Measurements from ENCODE around the gene ANAPC5. TPM values are rescaled to one million over a fixed set of nuclear protein-coding genes. Genes with fewer than 3 reads are reported as not detected.

ANAPC5 gene
- total RNA-seq, 4 donors from 2014 or later: 79.7 to 243 (median 107) TPM

GRCh38 chr12:121294151-121294889, 57.9 kb downstream of the ANAPC5 start:
- H3K9me3 ChIP-seq: no peaks in the 10 kb centered on the region
- TF ChIP-seq, protein P1, sequence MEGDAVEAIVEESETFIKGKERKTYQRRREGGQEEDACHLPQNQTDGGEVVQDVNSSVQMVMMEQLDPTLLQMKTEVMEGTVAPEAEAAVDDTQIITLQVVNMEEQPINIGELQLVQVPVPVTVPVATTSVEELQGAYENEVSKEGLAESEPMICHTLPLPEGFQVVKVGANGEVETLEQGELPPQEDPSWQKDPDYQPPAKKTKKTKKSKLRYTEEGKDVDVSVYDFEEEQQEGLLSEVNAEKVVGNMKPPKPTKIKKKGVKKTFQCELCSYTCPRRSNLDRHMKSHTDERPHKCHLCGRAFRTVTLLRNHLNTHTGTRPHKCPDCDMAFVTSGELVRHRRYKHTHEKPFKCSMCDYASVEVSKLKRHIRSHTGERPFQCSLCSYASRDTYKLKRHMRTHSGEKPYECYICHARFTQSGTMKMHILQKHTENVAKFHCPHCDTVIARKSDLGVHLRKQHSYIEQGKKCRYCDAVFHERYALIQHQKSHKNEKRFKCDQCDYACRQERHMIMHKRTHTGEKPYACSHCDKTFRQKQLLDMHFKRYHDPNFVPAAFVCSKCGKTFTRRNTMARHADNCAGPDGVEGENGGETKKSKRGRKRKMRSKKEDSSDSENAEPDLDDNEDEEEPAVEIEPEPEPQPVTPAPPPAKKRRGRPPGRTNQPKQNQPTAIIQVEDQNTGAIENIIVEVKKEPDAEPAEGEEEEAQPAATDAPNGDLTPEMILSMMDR (IDR thresholded peaks at IDR 0.05): no peak
- TF ChIP-seq POLR2A (IDR thresholded peaks at IDR 0.05): no peak
- no peaks in the 10 kb centered on the region for H3K36me3 ChIP-seq
- intact Hi-C loops (cut with DNase I; ENCODE audit: low total_unique reads): no loop called here
- H3K27me3 ChIP-seq: no peaks in the 10 kb centered on the region
- DNase-seq: no peak
- H3K27ac ChIP-seq: no peak overlapping the region
- H3K4me1 ChIP-seq: peaks cover 0 to 12% of the 10 kb centered on the region in 2 donors
- H3K4me3 ChIP-seq: no peak overlapping the region

GRCh38 chr12:121293603-121294002, 58.6 kb downstream of the ANAPC5 start:
- Histone ChIP-seq H3K9me3 (no peaks in the 10 kb centered on the region), H3K27ac (no peak overlapping the region), H3K27me3 (no peaks in the 10 kb centered on the region), H3K36me3 (no peaks in the 10 kb centered on the region), H3K4me3 (no peak overlapping the region), H3K4me1 (peaks cover 0 to 14% of the 10 kb centered on the region in 2 donors)
- TF ChIP-seq POLR2A (IDR thresholded peaks at IDR 0.05): no peak
- intact Hi-C loops (cut with DNase I; ENCODE audit: low total_unique reads): no loop called here
- no peak for DNase-seq

DNA sequence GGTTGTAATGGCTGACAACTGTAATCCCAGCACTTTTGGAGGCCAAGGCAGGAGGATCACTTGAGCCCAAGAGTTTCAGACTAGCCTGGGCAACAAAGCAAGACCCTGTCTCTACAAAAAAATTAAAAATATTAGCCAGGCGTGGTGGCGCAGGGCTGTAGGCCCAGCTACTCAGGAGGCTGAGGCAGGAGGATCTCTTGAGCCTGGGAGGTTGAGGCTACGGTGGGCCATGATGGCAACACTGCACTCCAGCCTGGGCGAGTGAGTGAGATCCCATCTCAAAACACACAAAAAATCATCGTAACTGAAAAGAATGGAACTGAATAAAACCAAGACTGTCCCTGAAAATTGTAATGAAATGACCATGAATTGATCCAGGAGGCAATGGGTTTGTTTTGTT, 61.8 kb downstream of the ANAPC5 start:
- H3K4me1 ChIP-seq: peaks cover 0 to 16% of the 10 kb centered on the region in 2 donors
- no peak overlapping the region for H3K27ac ChIP-seq
- DNase-seq: no peak
- H3K27me3 ChIP-seq: no peaks in the 10 kb centered on the region
- intact Hi-C loops (cut with DNase I; ENCODE audit: low total_unique reads): no loop called here
- no peak for TF ChIP-seq POLR2A (IDR thresholded peaks at IDR 0.05)
- TF ChIP-seq, protein P1 (IDR thresholded peaks at IDR 0.05): no peak
- no peak overlapping the region for H3K4me3 ChIP-seq
- H3K9me3 ChIP-seq: no peaks in the 10 kb centered on the region
- H3K36me3 ChIP-seq: no peaks in the 10 kb centered on the region

DNA sequence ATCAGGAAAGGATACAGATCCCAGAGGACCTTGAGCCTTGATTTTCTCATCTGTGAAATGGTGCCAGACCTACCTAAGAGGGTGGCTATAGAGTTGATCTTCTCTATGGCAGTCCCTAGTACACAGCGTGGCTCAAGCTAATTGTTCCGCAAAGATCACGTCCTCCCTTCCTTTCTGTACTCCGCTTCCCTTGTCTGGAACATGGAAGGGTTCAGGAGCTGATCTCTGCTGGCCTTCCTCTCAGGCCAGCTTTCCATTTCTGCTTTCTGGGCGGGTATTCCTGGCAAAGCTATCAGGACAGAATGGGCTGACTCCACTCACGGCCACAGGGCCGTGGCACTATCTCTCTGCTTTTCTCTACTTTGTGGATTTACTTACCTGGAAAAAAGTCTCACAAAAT, 62.2 kb downstream of the ANAPC5 start:
- DNase-seq: no peak
- no peaks in the 10 kb centered on the region for H3K36me3 ChIP-seq
- no peaks in the 10 kb centered on the region for H3K27me3 ChIP-seq
- H3K4me1 ChIP-seq: peaks cover 0 to 11% of the 10 kb centered on the region in 2 donors
- intact Hi-C loops (cut with DNase I; ENCODE audit: low total_unique reads): no loop called here
- no peak for TF ChIP-seq POLR2A (IDR thresholded peaks at IDR 0.05)
- TF ChIP-seq, protein P1 (IDR thresholded peaks at IDR 0.05): no peak
- H3K9me3 ChIP-seq: no peaks in the 10 kb centered on the region
- H3K27ac ChIP-seq: peak overlapping the region; percentile 40 to 65
- no peak overlapping the region for H3K4me3 ChIP-seq

DNA sequence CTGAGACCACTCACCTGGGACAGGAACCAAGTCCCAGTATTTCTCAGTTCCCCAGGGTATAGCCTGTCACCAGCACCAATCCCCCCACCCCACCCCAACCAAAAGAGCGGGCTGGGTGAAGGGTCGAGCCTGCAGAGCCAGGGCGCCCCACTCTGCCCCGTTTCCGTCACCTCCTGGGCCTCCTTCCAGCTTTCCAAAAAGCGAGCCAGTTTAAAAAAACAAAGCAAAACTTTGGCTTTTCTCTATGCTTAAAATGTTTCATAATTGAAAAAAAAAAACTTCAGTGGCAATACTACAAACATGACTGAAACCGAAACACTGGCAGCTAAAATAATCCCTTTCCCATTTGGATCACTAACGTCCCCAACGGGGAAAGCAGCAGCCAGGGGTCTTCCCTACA, 63.2 kb downstream of the ANAPC5 start:
- TF ChIP-seq POLR2A (IDR thresholded peaks at IDR 0.05): no peak
- TF ChIP-seq, protein P1 (IDR thresholded peaks at IDR 0.05): no peak
- H3K27me3 ChIP-seq: no peaks in the 10 kb centered on the region
- H3K9me3 ChIP-seq: no peaks in the 10 kb centered on the region
- no peak overlapping the region for H3K4me3 ChIP-seq
- H3K27ac ChIP-seq: peak overlapping the region; percentile 40 to 65
- no peaks in the 10 kb centered on the region for H3K36me3 ChIP-seq
- intact Hi-C loops (cut with DNase I; ENCODE audit: low total_unique reads): no loop called here
- DNase-seq: peak in 1 of 2 donors; percentile 54
- H3K4me1 ChIP-seq: peaks cover 0 to 8% of the 10 kb centered on the region in 2 donors

Data from uterus (tissue), 4 donors.